HG03575 (cell line): ENCODE results near the gene STARD6.
"Not testable (repeated sequence)": the region's sequence is repeated elsewhere in the genome, so short reads cannot be mapped to it uniquely, and the experiment has no call there.

ENCODE experiments used
- ATAC-seq: cut with Tn5 transposase; IDR thresholded peaks from one replicate; pipeline ENCODE4 v1.9.1; 2021; ENCODE audit not compliant: unreplicated experiment, insufficient number of reproducible peaks, low FRiP score; ENCODE audit errors: extremely low read depth

The STARD6 gene, protein sequence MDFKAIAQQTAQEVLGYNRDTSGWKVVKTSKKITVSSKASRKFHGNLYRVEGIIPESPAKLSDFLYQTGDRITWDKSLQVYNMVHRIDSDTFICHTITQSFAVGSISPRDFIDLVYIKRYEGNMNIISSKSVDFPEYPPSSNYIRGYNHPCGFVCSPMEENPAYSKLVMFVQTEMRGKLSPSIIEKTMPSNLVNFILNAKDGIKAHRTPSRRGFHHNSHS

DNA sequence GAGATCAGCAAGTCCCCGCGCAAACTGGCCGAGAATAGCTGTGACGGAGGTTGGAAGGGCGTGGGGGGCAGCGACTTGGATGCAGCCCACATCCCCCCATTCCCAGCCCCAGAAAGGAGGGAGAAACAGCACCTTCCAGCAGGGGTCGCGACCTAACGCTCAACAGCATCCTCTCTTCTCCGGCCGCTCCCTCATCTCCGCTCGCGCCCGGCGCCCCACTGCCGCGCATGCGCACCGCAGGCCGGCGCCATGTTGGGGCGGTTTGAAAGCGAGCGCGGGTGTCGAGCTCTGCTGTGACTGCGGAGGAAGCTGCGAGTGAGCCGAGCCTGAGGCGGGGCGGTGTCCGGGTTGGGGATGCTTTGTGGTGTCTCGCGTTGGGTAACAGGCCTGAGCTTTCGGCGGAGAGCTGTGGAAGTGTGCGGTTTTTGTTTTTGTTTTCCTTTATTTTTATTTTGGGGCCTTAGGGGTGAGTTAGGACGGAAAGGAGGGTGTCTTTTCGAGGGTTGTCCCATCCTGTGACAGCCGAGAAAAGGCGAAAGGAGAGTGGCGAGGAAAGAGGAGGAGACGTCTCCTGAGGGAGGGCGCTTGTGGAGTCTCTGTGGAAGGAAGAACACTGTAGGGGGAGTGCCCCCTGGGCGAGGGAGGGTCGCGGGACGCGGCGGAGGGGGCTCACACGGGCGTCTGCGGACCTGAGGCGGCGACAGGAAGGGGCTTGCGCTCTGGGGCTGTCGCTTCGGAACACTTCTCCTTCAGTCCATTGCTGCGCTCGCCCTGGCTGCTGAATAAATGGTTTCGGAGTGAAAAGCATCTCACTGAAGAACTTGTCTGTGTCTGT is at the start of gene STARD6, which contains the start of gene C18orf54:
Gene STARD6 (minus strand): TSS at position 199 of the 835 bp plus-strand sequence. CDS start 3,285 bp downstream, outside the sequence.
Gene C18orf54 (plus strand): TSS at position 247 of the 835 bp plus-strand sequence. CDS start 2,667 bp downstream, outside the sequence.
- ATAC-seq = peak; percentile 74

DNA sequence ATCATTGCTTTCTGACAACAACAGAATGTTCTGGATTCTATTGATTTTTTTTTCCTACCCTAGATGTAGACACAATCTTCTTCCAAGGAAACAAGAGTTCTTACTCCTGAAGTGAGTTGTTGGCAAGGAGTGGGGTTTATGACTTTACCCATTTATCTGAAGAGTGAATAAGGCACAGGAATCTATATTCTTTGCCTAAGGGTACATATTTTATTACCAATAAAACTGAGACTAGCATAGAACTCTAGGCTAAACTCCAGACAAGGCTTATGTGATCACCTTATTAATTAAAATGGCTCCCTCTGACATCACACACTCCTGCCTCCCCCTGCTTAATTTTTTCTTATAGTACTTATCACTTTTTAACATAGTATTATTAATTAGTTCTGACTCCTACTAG is 47.6 kb upstream of the STARD6 start:
- ATAC-seq = no peak

DNA sequence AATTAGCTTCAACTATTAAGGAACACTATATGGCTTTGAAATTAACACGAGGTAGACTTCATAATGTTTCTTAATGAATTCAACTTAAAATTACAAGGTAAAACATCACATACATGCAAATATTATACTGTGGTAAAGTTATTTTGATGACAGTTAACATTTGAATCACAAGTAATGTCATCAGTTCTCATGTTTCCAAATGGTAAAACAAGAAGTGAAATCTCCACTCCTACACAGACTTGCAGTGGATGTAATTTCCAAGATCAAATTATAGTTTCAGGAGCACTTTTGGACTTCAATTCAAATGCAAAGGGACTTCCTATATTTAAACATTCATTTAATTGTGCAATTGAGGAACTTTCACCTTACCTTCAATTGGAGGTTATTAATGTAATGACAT is 39.1 kb upstream of the STARD6 start:
- no peak for ATAC-seq

DNA sequence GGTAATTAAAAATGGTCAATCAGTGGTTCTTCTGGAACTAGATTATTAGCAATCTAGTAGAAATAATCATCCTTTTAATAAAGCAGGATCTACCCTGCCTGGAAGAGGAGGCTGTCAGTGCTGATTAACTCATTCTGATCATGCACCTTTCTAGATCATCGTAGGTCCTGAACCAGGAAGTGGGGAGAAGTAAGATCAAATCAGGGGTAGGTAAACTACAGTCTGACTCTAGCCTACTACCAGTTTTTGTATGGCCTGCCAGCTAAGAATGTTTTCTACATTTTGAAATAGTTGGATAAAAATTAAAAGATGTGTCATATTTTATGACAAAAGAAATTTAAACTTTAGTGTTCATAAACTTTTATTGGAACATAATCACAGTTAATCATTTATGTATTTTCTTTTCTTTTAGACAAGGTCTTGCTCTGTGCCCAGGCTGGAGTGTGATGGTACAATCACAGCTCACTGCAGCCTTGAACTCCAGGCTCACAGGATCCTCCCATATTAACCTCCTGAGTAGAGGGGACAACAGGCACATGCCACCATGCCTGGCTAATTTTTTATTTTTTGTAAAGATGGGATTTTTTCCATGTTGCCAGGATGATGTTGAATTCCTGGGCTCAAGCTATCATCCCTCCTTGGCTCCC is 36.1 kb upstream of the STARD6 start:
- no peak for ATAC-seq

DNA sequence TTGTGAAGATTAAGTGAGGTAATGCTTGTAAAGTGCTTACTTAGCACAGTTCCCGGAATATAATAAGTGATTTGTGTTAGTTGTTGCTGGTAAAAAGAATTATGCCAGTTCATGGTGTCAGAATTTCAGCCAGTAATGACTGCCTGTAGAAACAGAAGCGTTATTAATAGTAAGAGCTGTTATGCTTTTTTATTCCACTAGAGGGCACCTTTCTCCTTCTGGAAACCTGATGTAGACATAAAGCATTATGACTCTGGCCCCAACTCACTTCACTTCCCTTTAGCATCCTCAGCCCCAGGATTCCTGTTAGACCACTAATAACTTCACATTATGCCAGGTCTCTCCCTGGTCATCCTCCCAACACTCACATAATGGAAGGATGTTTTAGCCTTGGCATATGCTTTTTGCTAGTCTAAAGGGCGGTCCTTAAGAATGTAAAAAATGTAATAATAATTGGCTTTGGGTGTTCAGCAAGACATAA is 34.9 kb upstream of the STARD6 start:
- peak; percentile 53 for ATAC-seq

DNA sequence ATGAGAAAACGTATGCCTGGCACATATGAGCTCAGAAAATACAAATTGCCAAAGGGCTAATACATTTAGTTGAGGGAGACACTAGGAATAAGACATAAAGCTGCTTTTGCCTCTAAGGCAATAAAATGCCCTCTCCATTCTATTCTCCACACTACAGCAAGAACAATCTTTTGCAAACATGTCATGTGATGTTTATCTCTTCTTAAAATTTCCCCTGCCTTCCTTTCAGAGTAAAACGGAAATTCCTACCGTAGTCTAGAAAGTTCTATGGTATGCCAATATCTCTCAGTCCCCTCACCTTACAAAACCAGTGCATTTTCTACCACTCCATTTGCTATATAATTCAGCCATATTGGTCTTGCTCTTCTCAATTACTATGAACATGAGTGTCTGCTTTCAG is 33.2 kb upstream of the STARD6 start:
- no peak for ATAC-seq

DNA sequence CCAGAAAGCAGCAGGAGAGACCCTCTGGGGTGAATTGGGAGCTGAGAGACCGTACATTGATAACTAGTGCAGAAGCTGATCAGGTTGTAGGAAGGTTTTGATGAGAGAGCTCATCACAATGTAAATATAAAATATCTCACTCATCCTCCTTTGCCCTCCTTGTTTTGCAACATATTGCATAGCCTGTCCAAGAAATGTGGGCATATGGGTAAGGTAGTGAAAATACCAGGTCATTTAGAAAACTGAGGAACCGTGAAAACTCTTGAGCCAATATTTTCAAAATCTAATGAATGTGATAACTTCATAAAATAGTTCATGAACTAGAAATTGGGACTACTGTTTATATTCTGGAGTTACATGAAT is 31.5 kb upstream of the STARD6 start:
- ATAC-seq = no peak

DNA sequence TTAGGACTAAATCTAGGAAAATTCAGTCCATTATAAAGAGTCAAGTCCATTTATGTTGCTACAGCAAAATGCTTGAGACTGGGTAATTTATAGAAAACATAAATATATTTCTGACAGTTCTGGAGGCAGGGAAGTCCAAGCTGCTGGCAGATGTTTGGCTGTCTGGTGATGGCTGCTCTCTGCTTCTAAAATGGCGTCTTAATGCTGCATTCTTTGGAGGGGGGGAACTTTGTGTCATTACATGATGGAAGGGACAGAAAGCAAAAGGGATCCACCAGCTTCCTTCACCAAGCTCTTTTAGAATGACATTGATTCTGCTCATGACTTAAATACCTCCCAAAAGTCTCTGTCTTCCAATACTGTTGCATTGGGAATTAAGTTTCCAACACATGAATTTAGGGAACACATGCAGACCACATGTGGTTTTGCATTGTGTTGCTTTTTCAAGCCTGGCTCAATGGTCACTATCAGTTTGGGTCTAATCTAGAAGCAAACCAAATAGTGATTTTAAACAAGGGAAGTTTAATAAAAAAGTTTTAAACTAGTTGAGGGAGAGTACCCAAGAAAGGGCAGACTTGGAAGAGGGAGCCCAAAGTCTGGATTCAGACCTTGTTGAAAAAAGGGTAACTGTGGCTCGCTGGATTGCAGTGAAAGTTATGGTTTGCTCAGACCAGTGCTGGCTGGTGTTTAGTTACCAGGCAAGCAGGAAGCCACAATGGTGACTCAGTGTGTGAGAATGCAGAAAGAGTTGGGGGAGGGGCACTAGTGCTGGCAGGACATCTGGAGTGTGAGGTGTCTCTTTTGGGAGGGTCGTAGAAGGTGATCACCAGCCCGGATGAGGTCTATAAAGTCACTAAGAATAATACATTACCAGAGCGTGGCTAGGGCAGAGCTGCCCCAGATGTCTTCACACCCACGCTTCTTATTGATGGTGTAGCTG is 30.8 kb upstream of the STARD6 start:
- peak; percentile 88 for ATAC-seq

DNA sequence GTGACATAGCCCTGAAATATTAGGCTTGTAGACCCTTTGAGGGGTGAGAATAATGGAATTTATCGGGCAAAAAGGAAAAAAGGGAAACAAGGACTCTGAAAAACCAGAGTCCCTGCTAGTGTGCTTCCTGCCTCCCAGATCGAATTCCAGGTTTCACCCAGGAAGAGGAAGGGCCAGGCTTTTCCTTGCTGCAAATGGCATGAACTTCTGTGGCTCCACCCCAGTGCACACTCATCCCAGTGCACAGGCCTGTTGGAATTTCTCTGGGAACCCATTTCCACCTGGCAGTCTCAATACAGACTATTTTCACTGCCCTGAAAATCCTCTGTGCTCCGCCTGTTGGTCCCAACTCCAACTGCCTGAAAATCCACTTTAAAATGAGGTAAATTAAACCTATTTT is 30.0 kb upstream of the STARD6 start:
- ATAC-seq = no peak

DNA sequence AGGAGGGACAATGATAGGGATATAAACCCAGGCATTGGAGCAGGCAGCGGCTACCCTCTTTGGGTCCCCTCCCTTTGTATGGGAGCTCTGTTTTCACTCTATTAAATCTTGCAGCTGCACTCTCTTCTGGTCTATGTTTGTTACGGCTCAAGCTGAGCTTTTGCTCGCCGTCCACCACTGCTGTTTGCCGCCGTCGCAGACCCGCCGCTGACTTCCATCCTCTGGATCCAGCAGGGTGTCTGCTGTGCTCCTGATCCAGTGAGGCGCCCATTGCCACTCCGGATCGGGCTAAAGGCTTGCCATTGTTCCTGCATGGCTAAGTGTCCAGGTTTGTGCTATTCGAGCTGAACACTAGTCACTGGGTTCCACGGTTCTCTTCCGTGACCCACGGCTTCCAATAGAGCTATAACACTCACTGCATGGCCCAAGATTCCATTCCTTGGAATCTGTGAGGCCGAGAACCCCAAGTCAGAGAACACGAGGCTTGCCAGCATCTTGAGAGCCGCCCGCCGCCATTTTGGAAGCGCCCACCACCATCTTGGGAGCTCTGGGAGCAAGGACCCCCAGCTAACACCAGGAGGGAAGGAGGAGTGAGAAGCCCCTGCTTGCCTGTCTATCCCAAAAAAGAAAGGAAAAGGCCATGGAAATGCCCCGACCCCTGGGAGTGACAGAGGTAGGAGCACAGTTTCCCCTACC is 29.3 kb upstream of the STARD6 start:
- ATAC-seq = not testable (repeated sequence)

DNA sequence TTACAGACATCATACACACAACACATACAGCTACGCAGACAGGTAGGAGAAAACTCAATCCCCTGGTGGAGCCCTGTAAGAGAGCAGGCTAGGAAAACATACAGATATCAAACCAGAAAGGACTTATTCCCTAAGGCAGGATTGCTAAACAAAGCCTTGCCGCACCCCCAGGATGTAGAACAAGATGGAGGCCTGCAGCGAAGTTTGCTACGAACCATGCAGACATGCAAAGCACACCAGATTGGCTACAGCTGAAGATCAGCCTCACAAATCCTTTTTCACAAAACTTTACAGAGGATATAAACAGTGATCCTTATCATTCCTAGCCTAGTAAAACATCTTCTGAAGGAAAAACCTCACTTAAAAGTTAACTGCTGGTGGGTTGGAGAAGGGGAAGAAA is 28.4 kb upstream of the STARD6 start:
- no peak for ATAC-seq

DNA sequence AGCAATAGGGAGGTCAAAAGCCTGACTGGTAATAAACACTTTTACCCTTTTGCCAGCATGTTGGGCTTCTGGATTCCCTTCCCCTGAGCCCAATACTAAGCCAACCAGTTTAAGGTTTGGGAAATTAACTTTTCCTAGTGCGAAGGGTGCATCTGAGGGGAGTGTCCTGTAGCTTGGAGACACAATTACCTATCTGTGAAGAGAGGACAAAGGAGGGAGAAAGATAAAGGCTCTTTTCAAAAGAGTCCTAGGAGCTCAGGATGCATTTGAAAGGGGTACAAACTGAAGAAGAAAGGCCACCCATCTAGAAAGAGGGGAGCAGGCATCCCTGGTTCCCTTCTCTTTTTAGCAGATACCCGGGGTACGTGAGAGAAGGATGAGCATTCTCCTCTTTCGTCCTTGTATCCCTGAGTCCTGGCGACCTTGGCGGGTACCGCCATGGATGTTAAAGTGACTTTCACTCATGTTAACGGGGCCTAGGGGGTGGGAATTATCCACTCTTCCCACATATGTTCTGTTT is 25.1 kb upstream of the STARD6 start:
- no peak for ATAC-seq

DNA sequence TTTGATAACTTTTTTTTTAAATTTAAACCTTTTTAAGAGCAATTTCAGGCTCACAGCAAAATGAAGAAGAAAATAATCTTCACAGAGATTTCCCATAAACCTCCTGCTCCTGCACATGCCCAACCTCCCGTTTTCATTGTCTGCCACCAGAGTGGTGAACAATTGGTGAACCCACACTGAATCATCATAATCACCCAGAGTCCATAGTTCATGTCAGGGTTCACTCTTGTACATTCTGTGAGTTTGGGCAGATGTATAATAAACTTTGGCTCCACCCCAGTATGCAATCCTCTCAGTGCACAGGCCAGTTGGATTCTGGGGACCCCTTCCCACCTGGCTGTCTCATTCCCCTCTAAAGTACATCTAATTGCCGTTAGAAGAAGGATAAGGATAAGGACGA is 24.4 kb upstream of the STARD6 start:
- ATAC-seq = no peak

DNA sequence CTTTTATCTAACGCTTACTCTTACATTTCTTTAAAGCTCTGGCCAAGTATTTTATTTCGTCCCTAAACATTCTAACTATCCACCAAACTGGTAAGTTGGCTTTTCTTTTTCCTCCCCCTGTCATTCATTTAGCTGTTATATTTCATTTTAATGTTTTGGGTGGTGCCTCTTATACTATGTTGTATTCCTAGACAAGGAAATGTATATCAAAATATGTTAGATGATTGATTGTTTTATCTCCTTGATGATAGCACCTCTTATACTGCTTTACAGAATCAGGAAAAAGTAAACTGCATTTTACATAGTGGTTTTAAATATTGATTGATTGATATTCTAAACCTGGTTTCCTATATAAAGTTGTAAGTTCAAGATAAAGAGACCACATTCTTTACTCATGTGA is 24.0 kb upstream of the STARD6 start:
- no peak for ATAC-seq

DNA sequence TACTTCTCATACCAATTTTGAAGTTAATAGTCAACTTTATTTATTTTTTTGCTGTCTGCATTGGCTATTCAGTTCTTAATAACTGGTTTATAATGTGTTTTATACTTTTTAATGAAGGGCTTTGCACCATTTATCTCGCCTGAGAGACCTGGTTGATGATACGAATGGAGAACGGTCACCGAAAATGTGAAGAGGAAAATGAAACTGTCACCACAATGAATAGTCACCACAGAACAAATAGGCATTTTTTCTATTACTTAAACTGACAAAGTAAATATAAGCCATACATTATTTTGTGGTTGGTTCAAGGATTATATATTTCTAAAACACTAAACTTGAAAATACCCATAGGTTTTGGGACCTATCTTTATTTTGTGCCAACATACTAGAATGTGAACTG is 20.4 kb upstream of the STARD6 start:
- no peak for ATAC-seq

DNA sequence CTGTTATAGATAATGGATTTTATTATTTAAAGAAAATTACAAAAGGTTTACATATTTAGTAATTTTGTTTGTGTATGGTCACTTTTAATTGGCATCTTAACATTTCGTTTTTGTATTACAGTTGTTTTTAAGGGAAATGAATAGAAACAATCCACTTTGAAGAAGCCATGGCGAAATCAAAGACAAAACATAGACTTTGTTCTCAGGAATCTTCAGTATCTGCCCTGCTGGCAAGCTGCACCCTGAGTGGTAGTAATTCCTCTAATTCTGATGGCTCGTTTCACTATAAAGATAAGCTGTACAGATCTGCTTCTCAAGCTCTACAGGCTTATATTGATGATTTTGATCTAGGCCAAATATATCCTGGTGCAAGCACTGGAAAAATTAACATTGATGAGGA is 2.7 kb upstream of the STARD6 start:
- no peak for ATAC-seq

DNA sequence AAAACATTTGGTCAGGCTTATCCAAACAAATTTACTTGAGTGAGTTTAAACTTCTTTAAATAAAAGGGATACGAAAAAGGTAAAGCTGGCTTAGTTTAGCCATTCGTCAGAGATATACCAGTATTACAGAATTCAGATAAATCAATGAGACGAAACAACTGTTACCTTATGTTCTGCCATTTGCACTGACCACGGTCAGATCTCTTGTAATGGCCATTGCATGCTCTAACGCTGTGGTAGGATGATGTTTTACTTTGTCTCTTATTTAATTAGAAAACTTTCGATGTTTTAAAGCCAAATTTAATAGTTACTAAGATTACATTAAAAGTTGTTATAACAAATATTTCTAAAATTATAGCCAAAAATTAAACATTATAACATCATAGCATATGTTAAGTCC is 1.6 kb upstream of the STARD6 start:
- no peak for ATAC-seq

DNA sequence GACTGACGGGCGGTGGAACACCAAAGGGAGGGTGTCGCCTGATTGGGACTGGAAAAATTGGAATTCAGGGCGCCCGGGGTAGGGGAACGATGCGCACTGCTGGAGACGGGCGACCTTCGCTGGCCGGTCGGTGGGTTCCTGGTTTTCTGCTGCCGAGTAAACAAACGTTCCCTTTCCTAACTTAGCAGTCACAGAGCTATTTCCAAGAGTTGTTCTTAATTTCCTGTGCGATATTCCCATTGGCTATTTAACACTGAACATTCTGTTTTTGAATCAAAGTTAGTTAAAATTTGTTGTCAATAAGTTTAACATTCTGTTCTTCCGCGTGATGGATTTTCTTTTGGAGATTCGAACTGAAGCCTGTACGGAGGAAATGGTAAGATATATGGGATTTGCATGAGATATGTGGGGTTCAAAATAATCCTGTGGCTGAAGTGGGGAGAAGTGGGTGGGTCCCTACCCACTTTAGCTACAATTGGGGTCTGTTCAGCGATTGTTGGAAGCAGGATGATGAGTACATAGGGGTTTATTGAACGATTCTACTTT is 910 bp upstream of the STARD6 start:
- no peak for ATAC-seq
